Urinary bladder (tissue), 4 donors: ENCODE data around the gene TRNT1. TPM values are rescaled to one million over a fixed set of nuclear protein-coding genes. Genes with fewer than 3 reads are reported as not detected.

Source experiments
- DNase-seq: peaks from one replicate; pipeline ENCODE4 v3.0.0-alpha.2; 2015; ENCODE audit errors: extremely low spot score
- H3K27ac ChIP-seq: one replicate; pipeline ENCODE4 v1.5.1; 2013; ENCODE audit warnings: low read depth, mild to moderate bottlenecking, moderate library complexity
- H3K36me3 ChIP-seq: one replicate; pipeline ENCODE4 v1.6.1; 2013; ENCODE audit warnings: mild to moderate bottlenecking, moderate library complexity; ENCODE audit not compliant: insufficient read depth
- H3K4me1 ChIP-seq: one replicate; pipeline ENCODE4 v1.6.1; 2013; ENCODE audit warnings: mild to moderate bottlenecking, moderate library complexity; ENCODE audit not compliant: insufficient read depth
- H3K4me3 ChIP-seq: one replicate; pipeline ENCODE4 v1.5.1; 2013; ENCODE audit warnings: low read depth, low read length
- WGBS: extraction: QIAGEN DNeasy Blood & Tissue Kit; methylation state at CpG from one replicate; pipeline ENCODE4 v1.1.7; 2013; 5-methylcytosine and 5-hydroxymethylcytosine counted together
- polyA plus RNA-seq: library from polyadenylated mRNA; stranded (reverse); fragments of 200-250 nt; gene quantifications from one replicate; pipeline ENCODE4 v1.2.3, GENCODE V29; 2013
- total RNA-seq: library from RNA; depleted of rRNA; stranded (reverse); fragments of >200 nt; gene quantifications from one replicate; pipeline ENCODE4 v1.2.3, GENCODE V29; 2014
- donor health status: healthy with polysubstance abuse.
- donor health status: healthy.

The TRNT1 gene
- total and polyA plus RNA-seq, 2 donors, result 11.4 to 51.4 TPM

DNA sequence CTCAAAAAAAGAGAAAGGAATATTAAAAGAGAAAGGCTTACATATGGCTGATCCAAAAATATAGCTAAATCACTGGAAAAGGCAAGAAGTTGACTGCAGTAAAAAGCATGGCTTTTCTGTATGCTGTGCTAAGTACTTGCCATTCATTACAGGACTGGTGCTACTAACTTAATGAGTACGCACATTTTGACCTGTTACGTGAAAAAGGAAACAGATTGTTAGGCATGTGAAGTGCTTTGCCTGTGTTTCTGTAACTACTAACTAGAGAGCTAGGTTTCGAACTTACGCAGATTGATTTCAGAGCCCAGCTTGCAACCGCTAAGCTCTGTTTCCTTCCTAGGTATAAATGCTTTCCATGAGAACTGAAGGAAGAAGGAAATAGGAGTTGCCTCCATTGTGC is 2.8 kb downstream of the TRNT1 start:
- Histone ChIP-seq H3K4me3 (no peak overlapping the region), H3K27ac (no peak overlapping the region), H3K4me1 (no peaks in the 10 kb centered on the region), H3K36me3 (no peaks in the 10 kb centered on the region)
- DNase-seq, result no peak
- 75% methylated on average over 5 of the region's 5 CpGs for WGBS

- DNase-seq, result no peak
- no peaks in the 10 kb centered on the region for H3K4me1 ChIP-seq
- H3K27ac ChIP-seq, result no peak overlapping the region
- peaks cover 2% of the 10 kb centered on the region for H3K36me3 ChIP-seq
- no peak overlapping the region for H3K4me3 ChIP-seq
- 79% methylated on average over 6 of the region's 6 CpGs for WGBS
Measured at GRCh38 chr3:3133500-3133899, 6.8 kb downstream of the TRNT1 start.

- no peak for DNase-seq
- Histone ChIP-seq H3K4me1 (no peaks in the 10 kb centered on the region), H3K36me3 (peaks cover 4% of the 10 kb centered on the region), H3K27ac (no peak overlapping the region), H3K4me3 (no peak overlapping the region)
- WGBS, result 98% methylated on average over 4 of the region's 4 CpGs
Measured at GRCh38 chr3:3134750-3135448, 8.2 kb downstream of the TRNT1 start.

GRCh38 chr3:3137526-3137925 is 10.8 kb downstream of the TRNT1 start:
- Histone ChIP-seq H3K4me3 (no peak overlapping the region), H3K36me3 (peaks cover 7% of the 10 kb centered on the region), H3K4me1 (no peaks in the 10 kb centered on the region), H3K27ac (no peak overlapping the region)
- WGBS, result 88% methylated on average over 6 of the region's 6 CpGs
- DNase-seq, result no peak

- no peak for DNase-seq
- Histone ChIP-seq H3K4me1 (no peaks in the 10 kb centered on the region), H3K36me3 (peaks cover 6% of the 10 kb centered on the region), H3K4me3 (no peak overlapping the region), H3K27ac (no peak overlapping the region)
Measured at GRCh38 chr3:3141939-3142338, 15.2 kb downstream of the TRNT1 start.

GRCh38 chr3:3145831-3146230 is 19.1 kb downstream of the TRNT1 start:
- H3K4me3 ChIP-seq, result no peak overlapping the region
- no peaks in the 10 kb centered on the region for H3K4me1 ChIP-seq
- H3K27ac ChIP-seq, result no peak overlapping the region
- 87% methylated on average over 8 of the region's 8 CpGs for WGBS
- no peak for DNase-seq
- peaks cover 6% of the 10 kb centered on the region for H3K36me3 ChIP-seq

- Histone ChIP-seq H3K36me3 (peaks cover 7% of the 10 kb centered on the region), H3K27ac (peak overlapping the region; percentile 10), H3K4me1 (no peaks in the 10 kb centered on the region), H3K4me3 (no peak overlapping the region)
- WGBS, result 90% methylated on average over 1 of the region's 1 CpG
- DNase-seq, result no peak
Measured at GRCh38 chr3:3149560-3149959, 22.8 kb downstream of the TRNT1 start.

- WGBS, result 39% methylated on average over 1 of the region's 1 CpG
- Histone ChIP-seq H3K4me1 (no peaks in the 10 kb centered on the region), H3K36me3 (peaks cover 9% of the 10 kb centered on the region), H3K27ac (no peak overlapping the region), H3K4me3 (no peak overlapping the region)
- no peak for DNase-seq
Measured at GRCh38 chr3:3151513-3151912, 24.8 kb downstream of the TRNT1 start.

- DNase-seq, result no peak
- H3K27ac ChIP-seq, result no peak overlapping the region
- H3K36me3 ChIP-seq, result peaks cover 9% of the 10 kb centered on the region
- no peaks in the 10 kb centered on the region for H3K4me1 ChIP-seq
- 92% methylated on average over 5 of the region's 5 CpGs for WGBS
- no peak overlapping the region for H3K4me3 ChIP-seq
Measured at GRCh38 chr3:3154879-3155610, 28.3 kb downstream of the TRNT1 start.

- WGBS, result 92% methylated on average over 8 of the region's 8 CpGs
- Histone ChIP-seq H3K4me3 (no peak overlapping the region), H3K27ac (no peak overlapping the region), H3K4me1 (no peaks in the 10 kb centered on the region), H3K36me3 (peaks cover 7% of the 10 kb centered on the region)
- no peak for DNase-seq
Measured at GRCh38 chr3:3157484-3157883, 30.7 kb downstream of the TRNT1 start.

- no peaks in the 10 kb centered on the region for H3K4me1 ChIP-seq
- DNase-seq, result no peak
- 59% methylated on average over 2 of the region's 2 CpGs for WGBS
- peaks cover 6% of the 10 kb centered on the region for H3K36me3 ChIP-seq
- no peak overlapping the region for H3K4me3 ChIP-seq
- no peak overlapping the region for H3K27ac ChIP-seq
Measured at GRCh38 chr3:3160826-3161225, 34.1 kb downstream of the TRNT1 start.

DNA sequence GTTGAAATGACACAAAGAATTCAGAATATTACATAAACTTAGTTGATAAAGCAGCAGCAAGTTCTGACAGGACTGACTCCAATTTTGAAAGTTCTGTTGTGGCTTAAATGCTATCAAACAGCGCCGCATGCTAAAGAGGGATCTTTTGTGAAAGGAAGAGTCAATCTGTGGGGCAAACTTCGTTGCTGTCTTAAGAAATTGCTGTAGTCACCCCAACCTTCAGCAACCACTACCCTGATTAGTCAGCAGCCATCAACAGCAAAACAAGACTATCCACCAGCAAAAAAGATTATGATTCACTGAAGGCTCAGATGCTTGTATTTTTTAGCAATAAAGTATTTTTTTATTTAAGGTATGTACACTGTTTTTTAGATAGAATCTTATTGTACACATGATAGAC is 38.5 kb downstream of the TRNT1 start:
- no peak overlapping the region for H3K27ac ChIP-seq
- peaks cover 5% of the 10 kb centered on the region for H3K36me3 ChIP-seq
- DNase-seq, result no peak
- H3K4me1 ChIP-seq, result no peaks in the 10 kb centered on the region
- WGBS, result 67% methylated on average over 3 of the region's 3 CpGs
- no peak overlapping the region for H3K4me3 ChIP-seq

DNA sequence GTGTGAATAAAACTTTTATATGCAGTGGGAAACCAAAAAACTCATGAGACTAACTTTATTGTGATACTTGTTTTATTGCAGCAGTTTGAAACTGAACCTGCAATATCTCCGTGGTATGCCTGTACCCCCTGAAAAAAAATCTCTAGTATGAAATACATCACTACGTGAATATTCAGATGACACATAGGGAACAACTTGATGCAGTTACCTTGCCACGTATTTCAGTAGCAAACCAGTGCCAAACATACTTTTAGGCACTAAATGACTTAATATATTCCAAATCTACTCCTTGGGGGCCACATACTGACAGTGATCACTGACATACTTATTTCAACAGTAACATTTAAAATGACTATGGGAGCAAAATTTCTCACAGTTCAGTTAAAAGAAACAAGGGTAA is 38.9 kb downstream of the TRNT1 start:
- DNase-seq, result no peak
- Histone ChIP-seq H3K4me3 (no peak overlapping the region), H3K4me1 (no peaks in the 10 kb centered on the region), H3K36me3 (peaks cover 5% of the 10 kb centered on the region), H3K27ac (no peak overlapping the region)
- WGBS, result 96% methylated on average over 3 of the region's 3 CpGs

DNA sequence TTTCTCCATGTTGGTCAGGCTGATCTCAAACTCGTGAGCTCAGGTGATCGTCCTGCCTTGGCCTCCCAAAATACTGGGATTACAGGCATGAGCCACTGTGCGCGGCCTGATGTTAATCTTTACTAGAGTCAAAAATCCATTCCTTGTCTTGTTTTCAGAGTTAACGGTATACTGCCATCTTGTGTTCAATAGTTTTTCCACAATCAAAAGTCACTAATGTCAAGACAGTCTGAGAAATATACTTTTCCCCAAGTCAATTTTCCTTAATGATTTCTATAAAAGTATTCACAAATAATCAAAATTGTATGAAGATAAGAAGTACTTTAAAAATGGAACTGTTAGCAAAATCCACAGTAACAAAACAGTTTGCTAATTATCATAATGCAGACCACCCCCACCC is 44.3 kb downstream of the TRNT1 start:
- Histone ChIP-seq H3K36me3 (peaks cover 5% of the 10 kb centered on the region), H3K27ac (no peak overlapping the region), H3K4me3 (no peak overlapping the region), H3K4me1 (no peaks in the 10 kb centered on the region)
- WGBS, result 34% methylated on average over 5 of the region's 5 CpGs
- DNase-seq, result no peak
